Heart left ventricle (tissue), 16 donors: ENCODE measurements around the gene ZNF630. TPM values are rescaled to one million over a fixed set of nuclear protein-coding genes. Genes with fewer than 3 reads are reported as not detected.
"Not testable (repeated sequence)": the region's sequence is repeated elsewhere in the genome, so short reads cannot be mapped to it uniquely, and the experiment has no call there.

Experiments
- ATAC-seq, 4 donors: fragments of 200-7000 bp; cut with Tn5 transposase; one replicate each; pipeline ENCODE4 v1.9.1; 2020 to 2022; ENCODE audit warnings: moderate library complexity in 4 of 4, mild to moderate bottlenecking in 3 of 4, moderate number of reproducible peaks in 1 of 4
- DNase-seq, 5 donors: peaks; one replicate each; pipeline ENCODE4 v3.0.0-alpha.2; 2020
- H3K27ac ChIP-seq, 12 donors: fragments of 200-600 bp; sonication (generic) in 4 of 12; one replicate each; pipeline versions ENCODE4 v1.5.0 to v1.8.0; 2016 to 2022; ENCODE audit warnings: mild to moderate bottlenecking in 2 of 12
- H3K27me3 ChIP-seq, 9 donors: fragments of 200-600 bp; sonication (generic) in 2 of 9; one replicate each; pipeline versions ENCODE4 v1.5.1 to v1.8.0; 2016 to 2022; ENCODE audit warnings: mild to moderate bottlenecking in 3 of 9
- H3K36me3 ChIP-seq, 9 donors: fragments of 200-600 bp; sonication (generic) in 2 of 9; one replicate each; pipeline versions ENCODE4 v1.5.0 to v1.8.0; 2018 to 2022; ENCODE audit warnings: mild to moderate bottlenecking in 2 of 9
- H3K4me1 ChIP-seq, 12 donors: fragments of 200-600 bp; sonication (generic) in 4 of 12; one replicate each; pipeline versions ENCODE4 v1.5.0 to v1.8.0; 2016 to 2022; ENCODE audit warnings: mild to moderate bottlenecking in 3 of 12
- H3K4me3 ChIP-seq, 12 donors: fragments of 200-600 bp; sonication (generic) in 4 of 12; one replicate each; pipeline versions ENCODE4 v1.5.0 to v1.8.0; 2017 to 2022; ENCODE audit warnings: mild to moderate bottlenecking in 9 of 12, moderate library complexity in 4 of 12
- H3K9me3 ChIP-seq, 12 donors: fragments of 200-600 bp; sonication (generic) in 4 of 12; one replicate each; pipeline versions ENCODE4 v1.5.0 to v1.8.0; 2016 to 2022; ENCODE audit warnings: mild to moderate bottlenecking in 1 of 12
- POLR2A ChIP-seq, 2 donors: fragments of 450-650 bp; IDR thresholded peaks; one replicate each; pipeline ENCODE4 v1.6.1; 2017; ENCODE audit warnings: antibody characterized with exemption in 2 of 2, mild to moderate bottlenecking in 2 of 2, moderate library complexity in 2 of 2
- WGBS, 4 donors: extraction: QIAGEN DNeasy Blood & Tissue Kit in 2 of 4; methylation state at CpG; one replicate each; pipeline versions ENCODE4 v1.1.5 to v1.1.7; 2013 to 2018; 5-methylcytosine and 5-hydroxymethylcytosine counted together
- intact Hi-C, 10 donors: fragments of 100-400 bp; cut with DNase I; formaldehyde crosslinking; loops; one replicate each; pipeline versions ENCODE4 v1.11.1 to v1.14.2; 2022
- polyA plus RNA-seq, 2 donors: library from polyadenylated mRNA; stranded (reverse); fragments of 200-250 nt; gene quantifications; one replicate each; pipeline ENCODE4 v1.2.3, GENCODE V29; 2013
- total RNA-seq, 9 donors: library from RNA; depleted of rRNA in 2 of 9; stranded (reverse); fragments of >200 nt in 2 of 9; fragmentation: NEBNext Ultra II Directional in 3 of 9; extraction: Animal tissue kit (Norgen Biotek cat#: 25700) in 3 of 9; gene quantifications; one replicate each; pipeline versions ENCODE4 v1.1.0 to v1.2.4, GENCODE V29; 2016 to 2023
- TF ChIP-seq, protein P1 (sequence below), 12 donors: fragments of 200-600 bp; sonication (generic) in 4 of 12; IDR thresholded peaks; one replicate each; pipeline versions ENCODE4 v1.5.0 to v1.8.0; 2018 to 2022; ENCODE audit warnings: antibody characterized with exemption in 12 of 12, mild to moderate bottlenecking in 5 of 12
- donor health status: ischemic (EF 13 %, LVEDD 7.1; RV severe dilation, severe dysfunction).
- donor health status: healthy with polysubstance abuse.
- donor health status: DM: no; HTN: yes; CAD: no.
- donor health status: DM: no; HTN: no; CAD: no.
- donor health status: ischemic (EF 25% LVEDD 6.9; RV normal size, moderate dysfunction).
- donor health status: ischemic (EF 25% LVEDD 5.7; RV mildly dilated, moderate dysfunction).
- donor health status: healthy.
- donor health status: DM: yes; HTN: yes; CAD: no.
- donor health status: ischemic (EF 35%, LVEDD 5.7; RV mildly dilated, moderate dysfunction).
- donor health status: nonischemic (EF 11% LVEDD 7.7; RV severe dilation, severe dysfunction).
- donor health status: DM: yes; HTN: yes; CAD: no.
- donor health status: PGD.
- donor health status: ischemic (EF 29% LVEDD 5.4; RV normal size, mild dysfunction).
- donor health status: nonischemic (EF 23%, LVEDD 6.1; RV moderate dilation, normal function).

Gene ZNF630
- total and polyA plus RNA-seq, 11 donors, result 1.3 to 4.3 (median 2.3) TPM

DNA sequence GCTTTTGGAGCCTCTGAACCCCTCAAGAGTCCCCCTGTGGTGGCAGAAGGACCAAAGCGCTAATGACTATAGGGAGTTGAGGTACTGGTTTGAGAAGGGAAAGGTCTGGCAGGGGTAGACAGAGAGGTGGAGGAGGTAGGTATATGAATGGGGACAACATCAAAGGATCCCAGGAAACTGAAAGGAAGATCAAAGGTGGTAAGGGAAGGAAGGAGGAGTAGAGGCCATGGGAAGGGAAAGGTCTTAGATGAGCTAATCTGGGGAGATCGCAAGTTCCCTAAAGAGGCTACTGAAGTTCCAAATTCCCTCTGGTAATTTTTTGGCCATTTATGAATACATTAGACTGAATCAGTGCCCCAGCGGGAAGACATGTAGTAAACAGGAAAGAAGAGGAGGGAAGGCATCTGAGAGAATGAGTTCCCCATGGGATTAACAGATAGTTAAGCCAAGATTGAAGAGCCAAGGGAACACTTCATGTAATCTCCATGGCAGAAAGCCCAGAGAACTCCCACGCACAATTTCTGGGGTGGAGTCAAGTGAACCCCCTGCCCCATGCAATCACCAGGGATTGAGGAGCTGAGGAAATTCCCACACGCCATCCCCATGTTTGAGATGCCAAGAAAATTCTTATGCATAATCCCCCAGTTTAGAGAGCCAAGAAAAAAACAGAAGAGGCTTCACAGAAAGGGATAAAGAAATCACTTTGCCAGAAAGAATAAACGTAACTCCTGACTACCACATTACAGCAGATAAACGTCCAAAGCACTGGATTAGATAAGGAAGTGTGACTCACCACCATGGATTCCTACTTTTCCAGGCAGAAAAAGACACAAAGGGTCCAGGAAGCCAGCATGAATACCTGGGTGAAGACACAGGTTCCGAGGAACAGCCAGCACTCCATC lies 25.8 kb downstream of the ZNF630 start:
- peak in 4 of 5 donors; percentile 49 to 59 (median 56) for DNase-seq
- ATAC-seq, result peak in 3 of 4 donors; percentile 55 to 87 (median 71)
- WGBS, 4 donors, result 41 to 48% (median 43%) methylated on average over 8 of the region's 8 CpGs

DNA sequence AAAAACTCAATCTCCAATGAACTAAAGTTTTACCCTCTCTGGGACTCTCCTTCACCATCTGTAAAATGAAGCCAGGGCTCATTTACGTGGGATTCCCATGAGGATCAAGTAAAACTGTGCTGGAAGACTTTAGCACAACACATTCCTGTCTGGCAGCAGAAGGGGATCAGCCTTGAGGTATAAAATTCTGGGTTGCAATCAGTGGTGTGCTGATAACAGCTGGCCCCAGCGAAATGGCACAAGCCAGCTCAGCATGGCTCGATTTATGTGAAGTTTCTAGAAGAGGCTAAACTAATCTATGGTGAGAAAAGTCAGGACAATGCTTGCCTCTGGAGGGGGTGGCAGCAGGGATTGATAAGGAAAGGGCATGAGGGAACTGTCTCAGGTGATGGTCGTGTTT lies 28.4 kb downstream of the ZNF630 start:
- Histone ChIP-seq H3K9me3 (no peaks in the 10 kb centered on the region), H3K4me1 (peaks cover 0 to 13% (median 0%) of the 10 kb centered on the region in 12 donors), H3K27ac (no peak overlapping the region), H3K4me3 (no peak overlapping the region), H3K36me3 (no peaks in the 10 kb centered on the region), H3K27me3 (peaks cover 0 to 7% (median 0%) of the 10 kb centered on the region in 9 donors)
- DNase-seq (no peak), ATAC-seq (no peak)
- intact Hi-C loops, result no loop called here
- TF ChIP-seq, protein P1, sequence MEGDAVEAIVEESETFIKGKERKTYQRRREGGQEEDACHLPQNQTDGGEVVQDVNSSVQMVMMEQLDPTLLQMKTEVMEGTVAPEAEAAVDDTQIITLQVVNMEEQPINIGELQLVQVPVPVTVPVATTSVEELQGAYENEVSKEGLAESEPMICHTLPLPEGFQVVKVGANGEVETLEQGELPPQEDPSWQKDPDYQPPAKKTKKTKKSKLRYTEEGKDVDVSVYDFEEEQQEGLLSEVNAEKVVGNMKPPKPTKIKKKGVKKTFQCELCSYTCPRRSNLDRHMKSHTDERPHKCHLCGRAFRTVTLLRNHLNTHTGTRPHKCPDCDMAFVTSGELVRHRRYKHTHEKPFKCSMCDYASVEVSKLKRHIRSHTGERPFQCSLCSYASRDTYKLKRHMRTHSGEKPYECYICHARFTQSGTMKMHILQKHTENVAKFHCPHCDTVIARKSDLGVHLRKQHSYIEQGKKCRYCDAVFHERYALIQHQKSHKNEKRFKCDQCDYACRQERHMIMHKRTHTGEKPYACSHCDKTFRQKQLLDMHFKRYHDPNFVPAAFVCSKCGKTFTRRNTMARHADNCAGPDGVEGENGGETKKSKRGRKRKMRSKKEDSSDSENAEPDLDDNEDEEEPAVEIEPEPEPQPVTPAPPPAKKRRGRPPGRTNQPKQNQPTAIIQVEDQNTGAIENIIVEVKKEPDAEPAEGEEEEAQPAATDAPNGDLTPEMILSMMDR (IDR thresholded peaks at IDR 0.05), result no peak
- no peak for TF ChIP-seq POLR2A (IDR thresholded peaks at IDR 0.05)
- 56 to 72% (median 63%) methylated on average over 4 of the region's 4 CpGs for WGBS, 4 donors

More for the DNA sequence above, 25.8 kb downstream of the ZNF630 start:
- H3K27me3 ChIP-seq, result peaks cover 0 to 13% (median 0%) of the 10 kb centered on the region in 9 donors
- H3K36me3 ChIP-seq, result no peaks in the 10 kb centered on the region
- H3K4me3 ChIP-seq, result no peak overlapping the region
- H3K27ac ChIP-seq, result peak overlapping the region in 11 of 12 donors; percentile 12 to 71 (median 55)
- H3K4me1 ChIP-seq, result peaks cover 0 to 13% (median 0%) of the 10 kb centered on the region in 12 donors
- H3K9me3 ChIP-seq, result no peaks in the 10 kb centered on the region
- intact Hi-C loops, result no loop called here
- TF ChIP-seq, protein P1 (IDR thresholded peaks at IDR 0.05), result no peak
- no peak for TF ChIP-seq POLR2A (IDR thresholded peaks at IDR 0.05)

DNA sequence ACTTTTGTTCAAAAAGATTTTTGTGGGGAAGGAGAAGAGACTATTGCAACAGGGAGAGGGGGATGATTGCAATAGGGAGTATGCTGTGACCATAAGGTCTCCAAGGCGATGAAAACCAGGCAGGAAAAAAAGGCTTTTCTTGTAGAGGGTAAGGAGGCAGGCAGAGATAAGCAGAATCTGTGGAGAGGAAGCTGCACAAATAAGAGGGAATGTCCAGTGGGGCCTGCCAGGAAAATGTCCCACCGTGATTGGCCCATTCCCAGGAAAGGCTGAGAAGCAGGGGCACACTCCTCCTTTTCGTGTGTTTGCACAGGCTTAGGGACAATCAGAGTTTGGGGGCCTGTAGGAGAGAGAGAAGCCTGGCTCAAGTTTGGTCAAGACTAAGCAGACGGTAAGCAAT lies 35.5 kb downstream of the ZNF630 start:
- no peak for TF ChIP-seq POLR2A (IDR thresholded peaks at IDR 0.05)
- TF ChIP-seq, protein P1 (IDR thresholded peaks at IDR 0.05), result no peak
- Histone ChIP-seq H3K9me3 (peaks cover 0 to 3% (median 0%) of the 10 kb centered on the region in 12 donors), H3K27ac (no peak overlapping the region), H3K4me3 (no peak overlapping the region), H3K4me1 (no peaks in the 10 kb centered on the region), H3K27me3 (no peaks in the 10 kb centered on the region), H3K36me3 (no peaks in the 10 kb centered on the region)
- ATAC-seq (no peak), DNase-seq (no peak)
- intact Hi-C loops, result no loop called here
- WGBS, 4 donors, result 43 to 59% (median 52%) methylated on average over 4 of the region's 4 CpGs

DNA sequence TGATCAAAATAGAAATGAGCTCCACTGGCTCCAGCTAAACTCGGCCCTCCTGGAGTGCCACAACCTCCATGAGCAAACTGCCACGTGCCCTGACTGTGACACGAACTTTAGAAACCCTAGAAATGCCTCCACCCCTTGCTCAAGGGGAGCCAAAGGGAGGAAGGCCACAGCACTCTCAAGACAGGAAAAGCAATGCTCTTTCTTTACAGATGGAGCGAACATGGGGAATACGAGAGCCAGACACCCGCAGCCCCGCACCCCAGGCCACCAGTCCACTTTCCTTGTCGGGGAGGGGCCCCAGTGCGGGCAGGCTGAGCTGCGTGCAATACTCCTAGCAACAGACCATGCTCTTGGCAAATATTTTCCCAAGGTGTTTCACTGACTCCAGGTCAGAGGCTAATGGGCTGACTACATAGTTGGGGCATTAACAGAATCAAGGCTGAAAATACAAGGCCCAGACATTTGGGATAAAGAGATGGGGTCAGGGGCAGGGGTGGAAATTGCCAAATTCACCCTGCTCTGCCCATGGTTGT lies 40.7 kb downstream of the ZNF630 start:
- H3K27me3 ChIP-seq, H3K36me3 ChIP-seq, H3K27ac ChIP-seq, H3K4me1 ChIP-seq, intact Hi-C loops, ATAC-seq, H3K9me3 ChIP-seq, H3K4me3 ChIP-seq, DNase-seq: not testable (repeated sequence)
- 64 to 85% (median 78%) methylated on average over 9 to 10 of the region's 10 CpGs for WGBS, 4 donors
